HG02884 (cell line): Measurements from ENCODE around the gene RMND5A.

Experiments used
- ATAC-seq: cut with Tn5 transposase; IDR thresholded peaks from one replicate; pipeline ENCODE4 v1.9.1; 2021; ENCODE audit warnings: mild to moderate bottlenecking, moderate library complexity; ENCODE audit not compliant: unreplicated experiment

The RMND5A gene

DNA sequence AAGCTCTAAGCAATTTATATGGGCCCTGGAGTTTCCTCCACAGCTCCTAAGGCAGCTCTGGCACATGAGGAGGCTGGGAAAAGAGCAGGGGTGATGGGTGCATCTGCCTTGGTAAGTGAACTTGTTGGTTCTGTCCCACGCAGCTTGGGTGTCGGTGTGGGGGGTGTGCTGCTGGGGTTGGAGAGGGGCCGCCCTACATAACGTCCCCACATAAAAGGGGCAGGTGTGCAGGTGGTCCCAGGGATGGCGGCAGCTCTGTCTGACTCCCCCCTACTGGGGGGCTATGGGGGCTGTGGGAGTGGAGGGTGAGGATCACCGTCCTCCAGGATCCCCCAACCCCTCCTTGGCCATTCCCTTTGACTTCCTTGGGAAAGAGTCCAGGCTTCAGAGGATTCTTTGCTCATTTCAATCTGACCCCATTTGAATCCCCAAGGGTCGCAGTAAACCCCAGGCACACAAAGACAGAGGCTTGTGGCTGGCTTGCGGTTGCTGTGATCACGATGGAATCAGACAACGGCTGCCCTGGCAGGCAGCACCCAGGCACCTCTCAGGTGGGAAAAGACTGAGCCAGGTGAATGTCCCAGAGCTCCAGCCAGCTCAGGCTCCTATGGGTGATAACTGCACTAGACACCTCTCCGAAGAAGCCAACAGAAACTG, 105.1 kb downstream of the RMND5A start:
- ATAC-seq, result no peak

DNA sequence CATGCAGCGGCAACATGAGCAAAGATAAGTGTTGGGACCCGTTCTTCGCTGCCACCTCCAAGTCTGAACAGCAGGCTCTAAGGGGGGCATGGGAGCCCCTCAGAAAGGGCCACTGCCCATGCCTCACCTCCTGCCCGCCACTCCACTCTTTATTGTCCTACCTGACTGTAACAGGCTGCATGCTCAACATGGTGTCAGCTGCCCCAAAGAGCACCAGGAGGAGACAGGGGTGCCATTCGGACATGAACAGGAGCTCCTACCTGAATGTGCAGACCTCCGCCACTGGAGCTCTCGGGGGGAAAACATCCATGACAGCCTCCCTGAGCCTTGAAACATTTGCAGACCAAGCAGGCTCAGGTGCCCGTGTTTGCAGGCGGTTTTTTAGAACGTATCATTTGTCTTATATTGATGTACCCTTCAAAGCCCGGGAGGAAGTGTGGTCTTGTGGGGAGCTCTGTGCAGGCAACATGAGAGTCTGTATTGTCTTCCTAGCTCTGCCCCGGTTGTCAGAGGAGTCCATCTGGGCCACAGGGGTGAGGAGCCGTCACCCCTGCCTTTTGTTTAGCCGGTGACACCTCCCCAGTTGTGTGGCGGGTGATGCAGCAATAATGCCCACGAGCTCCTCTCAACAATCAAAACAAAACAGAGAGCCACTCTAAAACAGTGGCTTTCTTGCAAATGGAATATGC, 105.7 kb downstream of the RMND5A start:
- no peak for ATAC-seq

DNA sequence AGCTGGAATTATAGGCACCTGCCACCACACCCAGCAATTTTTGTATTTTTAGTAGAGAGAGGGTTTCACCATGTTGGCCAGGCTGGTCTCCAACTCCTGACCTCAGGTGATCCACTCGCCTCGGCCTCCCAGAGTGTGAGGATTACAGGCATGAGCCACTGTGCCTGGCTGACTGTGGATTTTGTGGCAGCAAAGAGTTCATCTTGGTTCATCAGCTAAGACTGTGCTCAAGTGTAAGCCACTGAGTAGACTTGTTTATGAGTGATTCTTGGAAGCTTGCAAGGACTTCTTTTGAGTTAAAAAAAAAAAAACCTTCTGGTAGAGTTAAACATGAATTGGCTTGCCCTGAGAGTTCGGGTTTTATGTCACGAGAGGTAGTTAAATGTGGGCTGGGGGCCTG, 106.9 kb downstream of the RMND5A start:
- ATAC-seq, result no peak
